Brain microvascular endothelial cell (primary cell): ENCODE measurements around the gene FNDC1.

Experiments
- DNase-seq: peaks from one replicate; pipeline ENCODE4 v3.0.0-alpha.2; 2020
- H3K27ac ChIP-seq: fragments of 250-450 bp; sonication (Bioruptor Pico); 2 replicates; pipeline ENCODE4 v1.5.1; 2020; ENCODE audit warnings: mild to moderate bottlenecking, moderate library complexity
- H3K27me3 ChIP-seq: fragments of 250-450 bp; sonication (Bioruptor Pico); replicated peaks from 2 replicates; pipeline ENCODE4 v1.5.1; 2020; ENCODE audit warnings: mild to moderate bottlenecking
- H3K36me3 ChIP-seq: fragments of 250-450 bp; sonication (Bioruptor Pico); replicated peaks from 2 replicates; pipeline ENCODE4 v1.5.1; 2020; ENCODE audit warnings: mild to moderate bottlenecking
- H3K4me3 ChIP-seq: 2 replicates; pipeline ENCODE4 v1.5.1; 2011; ENCODE audit warnings: low read depth, mild to moderate bottlenecking, control low read depth, low read length, moderate library complexity
- CTCF ChIP-seq: IDR thresholded peaks from 2 replicates; pipeline ENCODE4 v1.5.1; 2011; ENCODE audit warnings: low read depth, mild to moderate bottlenecking, moderate library complexity, low read length, control low read depth, inconsistent platforms; ENCODE audit errors: missing control alignments
- in situ Hi-C: cut with HindIII; loops from 2 replicates; pipeline ENCODE4 v1.10.0; 2017; ENCODE audit warnings: low sequenced_read_pairs, low pct_ligation_motif_present

Gene FNDC1

GRCh38 chr6:159151266-159151855 lies 17.8 kb upstream of the FNDC1 start:
- H3K36me3 ChIP-seq: no peaks in the 10 kb centered on the region
- TF ChIP-seq CTCF: peak; percentile 93
- no peaks in the 10 kb centered on the region for H3K27me3 ChIP-seq
- in situ Hi-C loops: loop anchor here (25.0 kb wide), 1 partner anchor 486 kb away; no protein-coding TSS in a partner anchor
- no peak overlapping the region for H3K4me3 ChIP-seq
- DNase-seq: peak; percentile 73
- no peak overlapping the region for H3K27ac ChIP-seq

- H3K36me3 ChIP-seq: no peaks in the 10 kb centered on the region
- no peak for DNase-seq
- no peak overlapping the region for H3K4me3 ChIP-seq
- no peaks in the 10 kb centered on the region for H3K27me3 ChIP-seq
- H3K27ac ChIP-seq: no peak overlapping the region
- TF ChIP-seq CTCF: no peak
- in situ Hi-C loops: loop anchor here (25.0 kb wide), 1 partner anchor 485 kb away; no protein-coding TSS in a partner anchor
These were observed 17.2 kb upstream of the FNDC1 start for GRCh38 chr6:159152041-159152440.

GRCh38 chr6:159152782-159153181 lies 16.4 kb upstream of the FNDC1 start:
- no peak overlapping the region for H3K4me3 ChIP-seq
- no peaks in the 10 kb centered on the region for H3K27me3 ChIP-seq
- no peak for DNase-seq
- in situ Hi-C loops: loop anchor here (25.0 kb wide), 1 partner anchor 485 kb away; no protein-coding TSS in a partner anchor
- TF ChIP-seq CTCF: no peak
- no peak overlapping the region for H3K27ac ChIP-seq
- no peaks in the 10 kb centered on the region for H3K36me3 ChIP-seq

- Histone ChIP-seq H3K36me3 (no peaks in the 10 kb centered on the region), H3K27ac (no peak overlapping the region), H3K27me3 (no peaks in the 10 kb centered on the region), H3K4me3 (no peak overlapping the region)
- no peak for TF ChIP-seq CTCF
- DNase-seq: no peak
- in situ Hi-C loops: loop anchor here (25.0 kb wide), 1 partner anchor 482 kb away; no protein-coding TSS in a partner anchor
These were observed 13.5 kb upstream of the FNDC1 start for GRCh38 chr6:159155679-159156078.

- H3K27ac ChIP-seq: no peak overlapping the region
- H3K27me3 ChIP-seq: no peaks in the 10 kb centered on the region
- no peak overlapping the region for H3K4me3 ChIP-seq
- no peak for TF ChIP-seq CTCF
- in situ Hi-C loops: loop anchor here (25.0 kb wide), 1 partner anchor 481 kb away; no protein-coding TSS in a partner anchor
- DNase-seq: no peak
- H3K36me3 ChIP-seq: no peaks in the 10 kb centered on the region
These were observed 13.1 kb upstream of the FNDC1 start for GRCh38 chr6:159156089-159156488.

GRCh38 chr6:159157431-159157830 lies 11.8 kb upstream of the FNDC1 start:
- H3K36me3 ChIP-seq: no peaks in the 10 kb centered on the region
- DNase-seq: no peak
- in situ Hi-C loops: loop anchor here (25.0 kb wide), 1 partner anchor 480 kb away; no protein-coding TSS in a partner anchor
- H3K27me3 ChIP-seq: no peaks in the 10 kb centered on the region
- no peak overlapping the region for H3K4me3 ChIP-seq
- H3K27ac ChIP-seq: no peak overlapping the region
- no peak for TF ChIP-seq CTCF
